ENCODE measurements around the gene SNX30.

Gene SNX30

GRCh38 chr9:112917987-112918362 is 167.4 kb downstream of the SNX30 start:
- H2AK5ac ChIP-seq (ENCODE audit: low read length), result no peak overlapping the region
- no peak overlapping the region for H2BK120ac ChIP-seq (ENCODE audit: insufficient read depth, low read length, poor library complexity)
- H3K4me3 ChIP-seq (ENCODE audit: low read depth, low read length), result no peak overlapping the region
- WGBS (ENCODE audit: extremely low coverage, insufficient coverage, insufficient read length), result no CpG with 5 or more reads among the region's 1 CpG
- no peaks in the 10 kb centered on the region for H3K9me3 ChIP-seq (ENCODE audit: insufficient read depth, low read depth, low read length)
- no peak overlapping the region for H2BK12ac ChIP-seq (ENCODE audit: low read length)
- no peak overlapping the region for H4K12ac ChIP-seq (ENCODE audit: low read depth, low read length)
- no peak overlapping the region for H3K14ac ChIP-seq (ENCODE audit: low read length)
- H2AFZ ChIP-seq (ENCODE audit: insufficient read depth, low read length, poor library complexity), result no peak overlapping the region
- H4K91ac ChIP-seq (ENCODE audit: low read depth, low read length), result no peak overlapping the region
- no peak overlapping the region for H3K9ac ChIP-seq (ENCODE audit: low read length)
- H2BK5ac ChIP-seq (ENCODE audit: low read depth, low read length, poor library complexity), result no peak overlapping the region
- no peak overlapping the region for H3K23ac ChIP-seq (ENCODE audit: low read length)
- H3K27me3 ChIP-seq (ENCODE audit: insufficient read depth, low read length), result no peaks in the 10 kb centered on the region
- H3K4me2 ChIP-seq (ENCODE audit: low read length), result no peak overlapping the region
- H4K8ac ChIP-seq (ENCODE audit: low read depth, low read length), result no peak overlapping the region
- no peak overlapping the region for H3K4ac ChIP-seq (ENCODE audit: low read depth, low read length)
- no peak for DNase-seq
- no peaks in the 10 kb centered on the region for H3K36me3 ChIP-seq (ENCODE audit: control insufficient read depth in 1 of 2, insufficient read depth in 2 of 2, low read length in 2 of 2)
- H3K4me1 ChIP-seq (ENCODE audit: control insufficient read depth in 1 of 2, insufficient read depth in 2 of 2, low read length in 2 of 2), result no peaks in the 10 kb centered on the region
- no peaks in the 10 kb centered on the region for H3K79me1 ChIP-seq (ENCODE audit: low read length)
- no peak overlapping the region for H3K18ac ChIP-seq (ENCODE audit: low read length)
- no peaks in the 10 kb centered on the region for H3K79me2 ChIP-seq (ENCODE audit: control insufficient read depth, insufficient read depth, low read length, poor library complexity)
- H3K27ac ChIP-seq (ENCODE audit: low read depth, low read length), result no peak overlapping the region

DNA sequence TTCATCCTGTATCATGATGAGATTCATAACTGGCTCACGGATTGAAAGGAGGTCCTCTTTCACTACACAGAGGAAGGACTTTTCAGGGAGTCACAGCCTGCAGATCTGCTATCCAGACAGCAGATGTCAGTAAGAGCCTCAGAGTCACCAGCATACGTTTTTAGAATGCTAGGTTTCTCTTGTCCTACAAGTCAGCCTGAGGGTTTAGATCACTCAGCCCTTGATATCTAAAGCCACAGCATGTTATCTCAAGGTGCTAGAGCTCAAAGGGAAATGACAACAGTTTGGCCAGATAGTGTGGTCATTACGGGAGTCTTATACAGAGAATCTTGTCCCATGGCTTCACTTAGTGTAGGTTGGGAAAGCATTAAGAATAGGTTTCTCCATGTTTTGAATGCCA is 171.0 kb downstream of the SNX30 start:
- H3K79me2 ChIP-seq (ENCODE audit: control insufficient read depth, insufficient read depth, low read length, poor library complexity), result no peaks in the 10 kb centered on the region
- H2BK120ac ChIP-seq (ENCODE audit: insufficient read depth, low read length, poor library complexity), result no peak overlapping the region
- H2AK5ac ChIP-seq (ENCODE audit: low read length), result no peak overlapping the region
- no peak overlapping the region for H4K8ac ChIP-seq (ENCODE audit: low read depth, low read length)
- no peaks in the 10 kb centered on the region for H3K27me3 ChIP-seq (ENCODE audit: insufficient read depth, low read length)
- no peak overlapping the region for H2BK5ac ChIP-seq (ENCODE audit: low read depth, low read length, poor library complexity)
- H3K27ac ChIP-seq (ENCODE audit: low read depth, low read length), result no peak overlapping the region
- DNase-seq, result peak; percentile 43 to 69
- H3K79me1 ChIP-seq (ENCODE audit: low read length), result no peaks in the 10 kb centered on the region
- H2AFZ ChIP-seq (ENCODE audit: insufficient read depth, low read length, poor library complexity), result no peak overlapping the region
- no peak overlapping the region for H3K18ac ChIP-seq (ENCODE audit: low read length)
- H2BK12ac ChIP-seq (ENCODE audit: low read length), result no peak overlapping the region
- no peak overlapping the region for H3K9ac ChIP-seq (ENCODE audit: low read length)
- H3K9me3 ChIP-seq (ENCODE audit: insufficient read depth, low read depth, low read length), result no peaks in the 10 kb centered on the region
- no peak overlapping the region for H4K12ac ChIP-seq (ENCODE audit: low read depth, low read length)
- no peak overlapping the region for H4K91ac ChIP-seq (ENCODE audit: low read depth, low read length)
- H3K36me3 ChIP-seq (ENCODE audit: control insufficient read depth in 1 of 2, insufficient read depth in 2 of 2, low read length in 2 of 2), result no peaks in the 10 kb centered on the region
- no peaks in the 10 kb centered on the region for H3K4me1 ChIP-seq (ENCODE audit: control insufficient read depth in 1 of 2, insufficient read depth in 2 of 2, low read length in 2 of 2)
- no peak overlapping the region for H3K14ac ChIP-seq (ENCODE audit: low read length)
- no peak overlapping the region for H3K4me2 ChIP-seq (ENCODE audit: low read length)
- no CpG with 5 or more reads among the region's 3 CpGs for WGBS (ENCODE audit: extremely low coverage, insufficient coverage, insufficient read length)
- H3K4ac ChIP-seq (ENCODE audit: low read depth, low read length), result no peak overlapping the region
- H3K4me3 ChIP-seq (ENCODE audit: low read depth, low read length), result no peak overlapping the region
- H3K23ac ChIP-seq (ENCODE audit: low read length), result no peak overlapping the region
